Activated naive CD4-positive, alpha-beta T cell treated with anti-CD3 and anti-CD28 coated beads, Interleukin-2, amount 50 U/mL, for 24 hours (primary cell): ENCODE results near the gene PPIB.
A peak's percentile ranks its signal among the peaks of the same experiment; 100 is the strongest.

Source experiments
- H3K27ac Mint-ChIP-seq: one replicate; pipeline ENCODE4 v1.8.0; 2021; ENCODE audit warnings: mild to moderate bottlenecking, mixed read lengths
- H3K27me3 Mint-ChIP-seq: one replicate; pipeline ENCODE4 v1.8.0; 2021; ENCODE audit warnings: mixed read lengths
- H3K36me3 Mint-ChIP-seq: one replicate; pipeline ENCODE4 v1.8.0; 2021; ENCODE audit warnings: mixed read lengths
- H3K4me1 Mint-ChIP-seq: one replicate; pipeline ENCODE4 v1.8.0; 2021; ENCODE audit warnings: mixed read lengths
- H3K4me3 Mint-ChIP-seq: one replicate; pipeline ENCODE4 v1.8.0; 2021; ENCODE audit warnings: mild to moderate bottlenecking, mixed read lengths
- H3K9me3 Mint-ChIP-seq: one replicate; pipeline ENCODE4 v1.8.0; 2021; ENCODE audit warnings: mixed read lengths

PPIB gene

DNA sequence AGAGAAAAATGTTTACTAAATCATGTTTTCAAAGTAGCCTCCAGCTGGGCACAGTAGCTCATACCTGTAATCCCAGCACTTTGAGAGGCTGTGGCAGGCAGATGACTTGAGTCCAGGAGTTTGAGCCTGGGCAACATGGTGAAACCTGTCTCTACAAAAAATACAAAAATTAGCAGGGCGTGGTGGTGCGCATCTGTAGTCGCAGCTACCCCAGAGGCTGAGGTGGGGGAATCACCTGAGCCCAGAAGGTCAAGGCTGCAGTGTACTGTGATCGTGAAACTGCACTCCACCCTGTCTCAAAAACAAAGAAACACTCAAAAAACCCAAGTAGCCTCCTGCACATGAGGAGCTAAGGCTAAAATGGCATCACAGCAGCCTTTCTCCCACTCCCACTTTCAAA, 1.6 kb upstream of the PPIB start:
- Mint-ChIP-seq H3K4me1 (peaks cover 38% of the 10 kb centered on the region), H3K27me3 (no peaks in the 10 kb centered on the region), H3K4me3 (peak overlapping the region; percentile 11), H3K36me3 (peaks cover 9% of the 10 kb centered on the region), H3K9me3 (no peaks in the 10 kb centered on the region), H3K27ac (no peak overlapping the region)

DNA sequence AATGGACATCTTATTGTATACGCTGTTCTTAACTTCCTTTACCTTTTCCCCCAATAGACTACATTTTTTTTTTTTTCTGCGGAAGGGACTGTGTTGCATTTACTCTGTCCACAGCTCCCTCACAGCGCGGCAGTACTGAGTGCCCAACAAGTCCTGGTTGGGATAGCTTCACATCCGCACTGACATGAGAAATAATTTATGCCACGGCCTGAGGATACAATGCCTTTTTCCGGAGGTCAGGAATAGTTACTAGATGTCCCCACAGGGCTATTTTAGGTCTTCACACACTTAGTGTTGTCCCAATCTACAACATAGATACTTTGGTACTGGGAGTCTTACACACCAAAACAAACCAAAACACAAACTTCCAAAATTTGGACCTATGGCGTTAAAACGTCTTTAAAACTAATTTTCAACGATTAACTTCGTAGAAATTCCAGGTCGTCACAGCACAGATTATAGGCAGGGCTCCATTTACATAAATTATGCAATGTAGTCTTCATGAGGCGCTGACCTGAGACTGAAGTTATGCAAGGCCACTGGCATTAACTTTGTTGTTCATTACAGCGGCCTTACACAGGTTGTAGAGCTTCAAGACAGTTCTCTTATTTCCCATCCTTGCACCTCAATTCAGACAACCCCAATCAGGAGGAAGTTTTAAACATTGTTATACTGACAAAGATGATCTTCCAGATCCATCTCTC, 989 bp upstream of the PPIB start:
- H3K36me3 Mint-ChIP-seq = peaks cover 9% of the 10 kb centered on the region
- H3K27me3 Mint-ChIP-seq = no peaks in the 10 kb centered on the region
- H3K4me1 Mint-ChIP-seq = peaks cover 41% of the 10 kb centered on the region
- H3K4me3 Mint-ChIP-seq = peak overlapping the region; percentile 92
- H3K9me3 Mint-ChIP-seq = no peaks in the 10 kb centered on the region
- H3K27ac Mint-ChIP-seq = peak overlapping the region; percentile 93

DNA sequence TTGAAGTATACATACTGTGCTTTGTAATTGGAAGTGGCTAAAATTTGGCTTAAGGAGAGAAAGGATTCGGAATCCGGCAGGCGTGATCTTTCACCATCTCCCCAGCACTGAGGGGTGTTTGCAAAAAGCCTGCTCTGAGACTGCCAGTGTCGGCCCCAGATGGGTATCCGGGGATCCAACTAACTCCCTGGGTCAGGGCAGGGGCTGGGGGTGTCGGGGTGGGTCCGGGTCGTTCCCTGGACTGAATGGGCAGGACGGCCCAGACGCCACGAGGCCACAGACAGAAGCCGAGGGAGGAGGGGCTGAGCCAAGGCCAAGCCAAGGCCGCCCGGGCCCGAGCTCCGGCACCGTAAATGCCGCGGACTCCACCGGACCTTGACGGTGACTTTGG, 349 bp downstream of the PPIB start:
- H3K4me1 Mint-ChIP-seq = peaks cover 52% of the 10 kb centered on the region
- H3K36me3 Mint-ChIP-seq = peaks cover 14% of the 10 kb centered on the region
- no peaks in the 10 kb centered on the region for H3K9me3 Mint-ChIP-seq
- no peaks in the 10 kb centered on the region for H3K27me3 Mint-ChIP-seq
- peak overlapping the region; percentile 80 for H3K27ac Mint-ChIP-seq
- H3K4me3 Mint-ChIP-seq = peak overlapping the region; percentile 96

DNA sequence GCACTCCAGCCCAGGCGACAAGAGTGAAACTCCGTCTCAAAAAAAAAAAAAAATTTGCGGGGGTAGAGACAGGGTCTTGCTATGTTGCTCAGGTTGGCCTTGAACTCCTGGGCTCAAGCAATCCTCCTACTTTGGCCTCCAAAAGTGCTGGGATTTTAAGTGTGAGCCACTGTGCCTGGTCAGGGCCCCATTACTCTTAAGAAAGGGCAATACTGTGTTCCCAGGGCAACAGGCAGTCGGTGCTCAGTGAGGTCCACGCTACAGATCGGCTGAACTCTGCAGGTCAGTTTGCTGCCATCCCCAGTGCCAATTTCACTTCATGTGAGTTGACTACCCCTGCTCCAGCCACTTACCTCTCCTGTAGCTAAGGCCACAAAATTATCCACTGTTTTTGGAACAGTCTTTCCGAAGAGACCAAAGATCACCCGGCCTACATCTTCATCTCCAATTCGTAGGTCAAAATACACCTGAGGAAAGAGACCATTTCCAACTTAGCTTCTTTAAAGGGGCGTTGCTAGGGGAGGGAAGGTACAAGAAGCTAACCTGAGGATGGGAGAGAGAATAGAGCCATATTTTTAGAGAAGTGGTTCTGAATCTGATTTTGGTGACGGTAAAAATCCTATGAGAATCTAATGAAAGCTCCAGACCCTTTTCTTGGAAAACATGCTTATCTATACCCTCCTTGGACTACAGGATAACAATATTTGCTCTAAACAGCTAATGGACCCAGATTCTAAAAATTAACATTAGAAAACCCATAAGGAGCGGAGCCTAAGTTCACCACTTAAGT, 939 bp downstream of the PPIB start:
- H3K27me3 Mint-ChIP-seq = no peaks in the 10 kb centered on the region
- H3K4me1 Mint-ChIP-seq = peaks cover 47% of the 10 kb centered on the region
- peak overlapping the region; percentile 96 for H3K4me3 Mint-ChIP-seq
- H3K27ac Mint-ChIP-seq = peak overlapping the region; percentile 80
- H3K9me3 Mint-ChIP-seq = no peaks in the 10 kb centered on the region
- peaks cover 14% of the 10 kb centered on the region for H3K36me3 Mint-ChIP-seq

DNA sequence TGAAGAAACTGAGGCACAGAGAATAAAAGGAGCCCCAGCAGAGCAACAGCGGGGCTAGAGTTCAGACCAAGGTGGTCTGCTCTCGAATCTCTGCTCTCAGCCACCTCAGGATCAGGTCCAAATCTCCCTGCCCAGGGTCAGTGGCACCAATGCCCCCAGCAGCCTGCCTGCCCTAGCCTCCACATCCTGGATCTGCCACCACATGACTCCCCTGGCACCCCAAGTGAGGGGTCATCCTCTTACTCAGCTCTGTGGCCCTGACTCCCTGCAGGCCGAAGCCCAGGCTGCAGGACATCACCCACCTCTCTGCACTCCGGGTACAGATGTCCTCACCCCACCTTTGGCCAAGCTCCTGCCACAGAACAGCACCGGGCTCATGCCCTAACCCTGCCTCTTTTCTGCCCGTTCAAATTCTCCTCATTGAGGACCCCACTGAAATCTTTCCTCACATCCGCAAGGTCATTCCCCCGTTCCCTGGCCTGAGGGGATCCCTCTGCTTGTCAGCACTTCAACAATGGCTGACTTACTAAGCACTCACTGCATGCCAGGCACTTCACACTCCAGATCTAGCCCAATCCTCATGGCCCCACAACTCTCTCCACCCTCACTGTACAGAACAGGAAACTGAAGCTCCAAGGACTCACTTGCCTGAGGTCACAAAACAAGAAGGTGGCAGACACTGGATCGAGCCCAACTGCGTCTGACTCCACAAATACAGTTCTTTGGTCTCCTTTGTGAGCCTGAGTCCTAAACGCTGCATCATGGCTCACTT, 4.3 kb downstream of the PPIB start:
- Mint-ChIP-seq H3K4me1 (peaks cover 35% of the 10 kb centered on the region), H3K4me3 (peak overlapping the region; percentile 45), H3K36me3 (peaks cover 19% of the 10 kb centered on the region), H3K27me3 (peaks cover under 1% of the 10 kb centered on the region), H3K9me3 (no peaks in the 10 kb centered on the region), H3K27ac (peak overlapping the region; percentile 2)

DNA sequence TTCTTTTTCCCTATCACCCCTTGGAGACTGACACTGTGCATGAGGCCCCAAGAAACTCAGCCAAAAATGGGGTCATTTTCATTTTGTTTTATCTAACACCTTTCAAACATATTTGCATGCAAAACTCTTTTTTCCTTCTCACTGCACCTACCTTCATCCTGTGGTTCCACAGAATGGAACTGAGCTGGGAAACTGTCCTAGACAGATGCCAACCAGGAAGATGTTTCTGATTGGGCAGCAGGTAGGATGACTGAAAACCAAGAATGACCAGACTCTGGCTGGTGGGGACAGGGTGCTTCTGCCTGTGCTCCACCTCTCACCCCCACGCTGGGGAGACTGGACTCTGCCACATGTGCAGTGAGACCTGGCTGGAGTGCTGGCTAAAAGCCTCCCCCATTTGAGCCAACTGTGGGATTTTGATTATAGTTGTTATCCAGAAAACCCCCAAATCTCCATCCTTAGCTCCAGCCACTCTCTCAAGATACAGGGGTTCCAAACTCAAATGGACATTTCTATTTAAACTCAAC, 5.2 kb downstream of the PPIB start:
- Mint-ChIP-seq H3K27ac (no peak overlapping the region), H3K4me3 (no peak overlapping the region), H3K27me3 (peaks cover 2% of the 10 kb centered on the region), H3K9me3 (no peaks in the 10 kb centered on the region), H3K36me3 (peaks cover 20% of the 10 kb centered on the region), H3K4me1 (peaks cover 35% of the 10 kb centered on the region)

DNA sequence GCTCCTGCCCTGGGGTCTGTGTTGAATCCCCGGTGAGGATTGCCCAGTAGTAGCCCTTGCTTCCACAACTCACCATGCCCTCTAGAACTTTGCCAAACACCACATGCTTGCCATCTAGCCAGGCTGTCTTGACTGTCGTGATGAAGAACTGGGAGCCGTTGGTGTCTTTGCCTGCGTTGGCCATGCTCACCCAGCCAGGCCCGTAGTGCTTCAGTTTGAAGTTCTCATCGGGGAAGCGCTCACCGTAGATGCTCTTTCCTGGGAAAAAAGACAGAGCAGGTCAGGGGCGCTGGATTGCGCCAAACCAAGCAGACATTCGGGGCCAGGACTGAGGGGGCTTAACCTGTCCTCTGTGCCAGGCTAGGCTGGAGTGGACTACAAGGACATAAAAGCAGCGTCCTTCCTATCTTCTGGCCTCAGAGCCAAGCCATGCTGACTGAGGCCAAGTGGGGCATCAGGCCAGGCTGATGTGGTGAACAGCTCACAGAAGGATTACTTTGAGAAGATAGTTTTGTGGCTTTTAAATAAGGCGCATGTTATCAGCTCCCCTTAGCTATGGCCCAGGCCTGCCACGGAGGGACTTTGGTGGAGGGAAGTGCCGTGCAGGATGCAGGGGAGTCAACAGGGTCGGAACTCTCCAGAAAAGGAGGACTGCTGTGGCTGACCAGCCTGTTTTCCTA, 6.0 kb downstream of the PPIB start:
- peaks cover 31% of the 10 kb centered on the region for H3K4me1 Mint-ChIP-seq
- peaks cover 2% of the 10 kb centered on the region for H3K27me3 Mint-ChIP-seq
- no peak overlapping the region for H3K27ac Mint-ChIP-seq
- no peak overlapping the region for H3K4me3 Mint-ChIP-seq
- peaks cover 18% of the 10 kb centered on the region for H3K36me3 Mint-ChIP-seq
- H3K9me3 Mint-ChIP-seq = no peaks in the 10 kb centered on the region

DNA sequence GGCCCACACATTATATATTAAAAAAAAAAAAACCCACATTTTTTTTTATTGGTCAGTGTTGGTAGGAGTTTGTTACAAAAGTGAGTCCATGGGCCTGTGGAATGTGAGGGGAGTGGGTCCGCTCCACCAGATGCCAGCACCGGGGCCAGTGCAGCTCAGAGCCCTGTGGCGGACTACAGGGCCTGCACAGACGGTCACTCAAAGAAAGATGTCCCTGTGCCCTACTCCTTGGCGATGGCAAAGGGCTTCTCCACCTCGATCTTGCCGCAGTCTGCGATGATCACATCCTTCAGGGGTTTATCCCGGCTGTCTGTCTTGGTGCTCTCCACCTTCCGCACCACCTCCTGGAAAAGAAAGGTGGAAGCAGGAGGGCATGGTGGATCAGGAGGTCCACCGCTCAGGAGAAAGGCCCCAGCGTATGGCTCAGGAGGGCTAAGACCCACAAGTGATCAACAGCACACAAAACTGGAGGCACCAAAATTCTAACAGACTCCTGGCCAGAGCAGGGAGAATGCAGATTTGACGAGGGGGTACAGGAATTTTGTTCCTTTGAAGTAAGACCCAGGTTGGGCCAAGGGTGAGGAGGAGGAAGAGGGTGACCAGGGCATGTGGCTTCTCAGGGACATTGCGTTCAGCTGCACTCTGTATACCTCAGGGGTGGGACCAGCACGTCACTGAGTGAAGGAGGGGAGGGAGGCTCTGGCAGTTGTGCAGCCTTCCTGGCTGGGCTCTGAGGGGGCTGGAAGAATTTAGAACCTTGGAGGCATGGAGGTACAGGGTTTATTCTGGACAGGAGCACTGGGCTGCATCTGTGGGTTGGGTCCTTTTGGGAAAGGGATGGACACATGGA, 6.8 kb downstream of the PPIB start:
- Mint-ChIP-seq H3K27me3 (peaks cover 2% of the 10 kb centered on the region), H3K4me3 (no peak overlapping the region), H3K27ac (peak overlapping the region; percentile 87), H3K36me3 (peaks cover 18% of the 10 kb centered on the region), H3K4me1 (peaks cover 30% of the 10 kb centered on the region), H3K9me3 (no peaks in the 10 kb centered on the region)

DNA sequence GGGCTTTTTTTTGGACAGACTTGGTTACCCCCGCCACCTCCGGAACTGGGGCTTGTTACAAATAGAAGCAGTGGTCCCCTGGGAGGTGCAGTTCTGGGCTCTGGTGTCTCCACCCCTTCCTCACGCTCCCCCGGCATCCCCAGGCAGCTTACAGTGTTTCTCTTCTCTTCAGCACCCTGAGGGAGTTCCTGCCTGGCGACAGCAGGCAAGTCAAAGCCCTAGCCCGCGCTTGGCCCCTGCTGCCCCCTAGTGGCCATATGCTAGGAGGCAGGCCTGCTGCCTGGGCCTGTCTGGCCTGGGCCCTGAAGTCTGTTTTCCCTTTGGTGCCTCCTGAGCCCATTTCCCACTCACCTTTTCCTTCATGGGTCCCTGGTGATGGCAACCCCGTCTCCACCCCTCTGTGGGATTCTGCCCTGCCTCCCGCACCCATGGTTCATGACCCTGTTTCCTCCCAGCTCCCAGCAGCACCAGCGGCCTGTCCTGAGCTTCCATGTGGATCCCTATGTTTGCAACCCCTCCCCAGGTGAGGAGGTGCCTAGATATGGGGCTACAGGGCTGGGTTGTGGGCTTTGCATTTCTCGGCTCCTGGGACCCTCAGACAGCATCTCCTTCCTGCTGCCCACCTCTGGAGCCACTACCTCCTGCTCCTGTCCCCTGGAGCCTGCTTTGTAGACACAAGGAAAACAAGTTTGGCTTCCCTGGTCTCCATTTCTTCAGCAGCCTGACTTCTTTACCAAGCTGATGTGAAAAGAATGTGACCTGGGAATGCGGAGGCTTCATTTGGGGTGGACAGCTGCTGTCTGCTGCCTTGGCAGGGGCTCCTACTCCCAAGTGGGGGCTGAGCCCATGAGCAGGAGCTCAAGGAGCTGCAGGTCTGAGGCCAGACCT, 9.1 kb downstream of the PPIB start:
- H3K9me3 Mint-ChIP-seq = no peaks in the 10 kb centered on the region
- H3K36me3 Mint-ChIP-seq = peaks cover 11% of the 10 kb centered on the region
- peak overlapping the region; percentile 57 for H3K27ac Mint-ChIP-seq
- peaks cover 30% of the 10 kb centered on the region for H3K4me1 Mint-ChIP-seq
- H3K27me3 Mint-ChIP-seq = peaks cover 4% of the 10 kb centered on the region
- peak overlapping the region; percentile 79 for H3K4me3 Mint-ChIP-seq

DNA sequence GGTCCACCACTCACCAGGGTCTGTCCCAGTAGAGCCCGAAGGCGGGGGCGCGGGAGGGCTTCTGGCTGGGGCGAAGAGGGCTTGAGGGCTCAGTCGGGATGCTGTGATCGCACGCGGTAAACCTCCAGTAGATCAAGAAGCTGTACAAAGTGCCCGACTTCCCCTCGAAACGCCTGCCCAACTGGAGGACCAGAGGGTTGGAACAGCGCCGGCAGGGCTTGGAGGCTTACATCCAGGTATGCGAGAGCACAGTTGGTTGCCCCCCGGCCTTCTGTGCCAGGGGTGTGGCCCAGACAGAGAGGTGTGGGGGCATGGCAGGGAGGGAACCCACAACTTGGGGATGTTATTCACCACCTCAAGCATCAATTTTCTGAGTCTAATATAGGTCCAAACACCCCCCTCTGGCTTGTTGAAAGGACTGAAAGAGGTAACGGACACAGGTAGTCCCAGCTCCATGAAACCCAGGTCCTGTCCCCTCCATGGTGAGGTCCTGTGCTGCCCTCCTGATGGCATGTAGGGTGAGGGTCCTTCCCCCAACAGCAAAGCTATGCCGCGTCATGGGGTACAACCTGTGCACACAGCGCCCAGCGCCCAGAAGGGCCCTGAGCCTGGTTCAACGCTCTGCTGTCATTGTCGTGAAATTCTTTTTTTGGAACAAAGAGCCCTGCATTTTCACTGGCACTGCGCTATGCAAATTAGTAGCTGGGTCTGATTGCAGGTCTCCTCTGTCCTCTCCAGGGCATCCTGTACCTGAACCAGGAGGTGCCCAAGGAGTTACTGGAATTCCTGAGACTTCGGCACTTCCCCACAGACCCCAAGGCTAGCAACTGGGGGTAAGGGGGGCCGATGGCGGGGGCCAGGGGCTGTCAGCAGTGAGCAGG, 10.1 kb downstream of the PPIB start:
- peak overlapping the region; percentile 42 for H3K4me3 Mint-ChIP-seq
- peaks cover 6% of the 10 kb centered on the region for H3K36me3 Mint-ChIP-seq
- H3K27ac Mint-ChIP-seq = no peak overlapping the region
- H3K9me3 Mint-ChIP-seq = no peaks in the 10 kb centered on the region
- H3K27me3 Mint-ChIP-seq = peaks cover 4% of the 10 kb centered on the region
- H3K4me1 Mint-ChIP-seq = peaks cover 23% of the 10 kb centered on the region

DNA sequence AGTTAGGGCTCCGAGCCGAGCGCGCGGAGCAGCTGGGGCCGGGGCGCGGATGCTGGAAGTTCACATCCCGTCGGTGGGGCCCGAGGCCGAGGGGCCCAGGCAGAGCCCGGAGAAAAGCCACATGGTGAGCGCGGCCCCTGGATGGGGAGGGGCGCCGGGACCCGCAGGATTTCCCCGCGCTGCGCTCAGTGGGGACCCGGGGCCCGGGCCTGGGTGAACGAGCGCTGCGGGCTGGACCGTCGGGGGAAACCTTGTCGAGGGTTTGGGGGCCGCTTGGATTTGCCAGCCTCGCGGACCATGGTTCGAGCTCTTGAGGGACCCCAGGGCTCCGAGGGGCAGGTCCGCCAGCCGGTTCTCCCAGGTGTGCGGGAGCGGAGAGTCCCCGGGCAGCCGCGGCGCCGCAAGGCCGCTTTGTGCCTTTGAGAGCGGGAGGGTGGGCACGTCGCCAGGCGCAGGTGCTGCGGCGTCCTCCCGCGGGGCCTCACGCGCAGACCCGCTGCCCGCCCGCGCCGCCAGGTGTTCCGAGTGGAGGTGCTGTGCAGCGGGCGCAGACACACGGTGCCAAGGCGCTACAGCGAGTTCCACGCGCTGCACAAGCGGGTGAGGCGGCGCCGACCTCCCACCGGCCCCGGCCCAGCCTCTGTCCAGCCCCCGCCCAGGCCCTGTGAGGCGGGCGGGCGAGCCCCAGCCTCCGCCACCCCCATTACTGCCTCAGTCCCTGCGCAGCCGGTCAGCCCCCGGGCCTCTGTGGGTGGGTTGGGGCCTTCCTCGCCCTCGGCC, 10.9 kb downstream of the PPIB start, which contains the start of gene SNX22:
TSS of gene SNX22 (plus strand) at position 5 of the 780 bp plus-strand sequence. CDS start at position 50, 45 bp downstream.
- H3K36me3 Mint-ChIP-seq = peaks cover 6% of the 10 kb centered on the region
- H3K4me3 Mint-ChIP-seq = peak within 1 kb of the TSS; percentile 74
- no peaks in the 10 kb centered on the region for H3K9me3 Mint-ChIP-seq
- H3K27me3 Mint-ChIP-seq = peaks cover 4% of the 10 kb centered on the region
- H3K4me1 Mint-ChIP-seq = peaks cover 23% of the 10 kb centered on the region
- no peak within 1 kb of the TSS for H3K27ac Mint-ChIP-seq

DNA sequence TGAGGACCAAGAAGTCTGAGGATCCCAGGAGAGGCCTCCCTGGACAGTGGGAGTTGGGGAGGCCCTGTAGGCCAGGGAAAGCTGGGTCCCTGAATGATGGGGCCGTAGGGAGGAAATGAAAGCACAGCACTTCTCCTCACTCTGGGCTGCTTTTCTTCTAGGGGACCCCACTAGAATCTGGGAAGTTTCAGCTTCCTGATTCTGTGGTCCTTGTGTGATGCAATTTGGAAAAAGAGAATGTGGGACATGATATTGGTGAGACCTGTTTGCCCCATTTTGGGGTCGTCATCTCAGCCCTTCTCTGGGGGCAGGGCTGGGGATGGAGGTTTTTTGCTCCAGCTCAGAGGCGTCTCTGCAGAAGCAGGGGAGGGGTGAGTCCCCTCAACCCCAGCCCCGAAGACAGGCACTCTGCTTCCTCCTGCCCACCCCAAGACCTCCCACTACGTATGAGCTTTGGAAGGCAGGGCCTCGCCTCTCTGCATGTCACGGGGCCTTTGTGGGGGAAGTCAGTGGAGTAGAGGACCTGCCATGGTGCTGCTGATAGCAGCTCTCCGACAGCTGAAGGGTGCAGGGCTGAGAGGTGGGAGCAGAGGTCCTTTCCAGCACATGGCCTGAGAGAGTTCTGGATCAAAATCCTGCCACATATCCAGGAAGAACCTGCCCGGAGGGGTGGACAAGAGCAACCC, 12.8 kb downstream of the PPIB start:
- Mint-ChIP-seq H3K9me3 (no peaks in the 10 kb centered on the region), H3K27ac (no peak overlapping the region), H3K4me3 (no peak overlapping the region), H3K27me3 (peaks cover 4% of the 10 kb centered on the region), H3K4me1 (peaks cover 23% of the 10 kb centered on the region), H3K36me3 (peaks cover 3% of the 10 kb centered on the region)
